Measurements from ENCODE around the gene NAV2.

The NAV2 gene

GRCh38 chr11:19730373-19730772, 17.7 kb downstream of the NAV2 start (continued):
- no peak for TF ChIP-seq ARNTL (CRISPR knock-in tag; IDR thresholded peaks at IDR 0.05; ENCODE audit: borderline replicate concordance, low read depth)
- no peak for TF ChIP-seq CREB5 (CRISPR knock-in tag; IDR thresholded peaks at IDR 0.05; ENCODE audit: low read depth)
- no peak for TF ChIP-seq BACH2 (CRISPR knock-in tag; IDR thresholded peaks at IDR 0.05; ENCODE audit: borderline replicate concordance)
- no peak for TF ChIP-seq PATZ1 (CRISPR knock-in tag; IDR thresholded peaks at IDR 0.05; ENCODE audit: borderline replicate concordance)
- TF ChIP-seq OSR1 (CRISPR knock-in tag; IDR thresholded peaks at IDR 0.05), result no peak
- peak; percentile 20; the same call in 1 of the 2 replicates for TF ChIP-seq PPARA (CRISPR knock-in tag; IDR thresholded peaks at IDR 0.05; ENCODE audit: borderline replicate concordance)

- TF ChIP-seq ZC3H10 (CRISPR knock-in tag; IDR thresholded peaks at IDR 0.05), result no peak
- no peak for TF ChIP-seq ZNF565 (CRISPR knock-in tag; conservative IDR thresholded peaks at IDR 0.05; ENCODE audit: low read depth)
- no peak for TF ChIP-seq ZFP3 (CRISPR knock-in tag; IDR thresholded peaks at IDR 0.05)
- TF ChIP-seq TOX (CRISPR knock-in tag; IDR thresholded peaks at IDR 0.05; ENCODE audit: borderline replicate concordance), result no peak
- TF ChIP-seq ARNTL (CRISPR knock-in tag; IDR thresholded peaks at IDR 0.05; ENCODE audit: borderline replicate concordance, low read depth), result no peak
- no peak for TF ChIP-seq ZFP30 (CRISPR knock-in tag; IDR thresholded peaks at IDR 0.05)
- TF ChIP-seq CREB5 (CRISPR knock-in tag; IDR thresholded peaks at IDR 0.05; ENCODE audit: low read depth), result no peak
- TF ChIP-seq CSDC2 (CRISPR knock-in tag; IDR thresholded peaks at IDR 0.05), result no peak
- ATAC-seq, result no peak
Observed at GRCh38 chr11:19734171-19734570, 21.5 kb downstream of the NAV2 start.

GRCh38 chr11:19735157-19735908, 22.7 kb downstream of the NAV2 start:
- ATAC-seq, result peak; percentile 63
- TF ChIP-seq GLIS3 (CRISPR knock-in tag; IDR thresholded peaks at IDR 0.05) (no peak), CSRNP3 (CRISPR knock-in tag; IDR thresholded peaks at IDR 0.05) (no peak), ZFP30 (CRISPR knock-in tag; IDR thresholded peaks at IDR 0.05) (no peak)

GRCh38 chr11:19735909-19736498, 23.4 kb downstream of the NAV2 start:
- TF ChIP-seq TSHZ2 (CRISPR knock-in tag; IDR thresholded peaks at IDR 0.05), result no peak
- no peak for TF ChIP-seq BACH2 (CRISPR knock-in tag; IDR thresholded peaks at IDR 0.05; ENCODE audit: borderline replicate concordance)
- TF ChIP-seq ZC3H10 (CRISPR knock-in tag; IDR thresholded peaks at IDR 0.05), result no peak
- TF ChIP-seq ZFP3 (CRISPR knock-in tag; IDR thresholded peaks at IDR 0.05), result no peak
- no peak for TF ChIP-seq CREB5 (CRISPR knock-in tag; IDR thresholded peaks at IDR 0.05; ENCODE audit: low read depth)

More at GRCh38 chr11:19735909-19736498, 23.4 kb downstream of the NAV2 start:
- ATAC-seq, result no peak

All from SK-N-SH treated with all-trans-retinoic acid at 6 μM for 48 hours (cell line).